Neural cell (in vitro differentiated cells): Measurements from ENCODE around the gene ZNF207. TPM values are rescaled to one million over a fixed set of nuclear protein-coding genes. Genes with fewer than 3 reads are reported as not detected.

ENCODE experiments used
- H2AFZ ChIP-seq: fragments of 200-600, 300-800 bp; sonication (generic), shearing (Covaris generic); 2 replicates; pipeline ENCODE4 v1.6.0; 2014; ENCODE audit warnings: low read depth, mild to moderate bottlenecking, antibody characterized with exemption, low read length, moderate library complexity
- H3F3A ChIP-seq: fragments of 200-600 bp; shearing (Covaris generic); 2 replicates; pipeline ENCODE4 v1.6.1; 2016; ENCODE audit warnings: mild to moderate bottlenecking, moderate library complexity, mixed read lengths, antibody characterized with exemption, low read length; ENCODE audit not compliant: insufficient read depth, poor library complexity, severe bottlenecking
- H3K27ac ChIP-seq: fragments of 200-600, 300-800 bp; sonication (generic), shearing (Covaris generic); 2 replicates; pipeline ENCODE4 v1.5.1; 2014; ENCODE audit warnings: mild to moderate bottlenecking, low read length, moderate library complexity
- H3K27me3 ChIP-seq: fragments of 300-800, 200-600 bp; sonication (generic), shearing (Covaris generic); 2 replicates; pipeline ENCODE4 v1.6.0; 2014; ENCODE audit warnings: mild to moderate bottlenecking, low read depth, low read length, moderate library complexity; ENCODE audit not compliant: insufficient read depth
- H3K36me3 ChIP-seq: fragments of 300-800, 200-600 bp; sonication (generic), shearing (Covaris generic); 2 replicates; pipeline ENCODE4 v1.5.1; 2014; ENCODE audit warnings: mild to moderate bottlenecking, antibody characterized with exemption, low read length, moderate library complexity; ENCODE audit not compliant: insufficient read depth
- H3K4me2 ChIP-seq: fragments of 300-800, 200-600 bp; sonication (generic), shearing (Covaris generic); 2 replicates; pipeline ENCODE4 v1.6.0; 2014; ENCODE audit warnings: mild to moderate bottlenecking, low read length
- H3K4me3 ChIP-seq: fragments of 300-800, 200-600 bp; sonication (generic), shearing (Covaris generic); 2 replicates; pipeline ENCODE4 v1.5.1; 2014; ENCODE audit warnings: mild to moderate bottlenecking, low read length, moderate library complexity
- H3K79me2 ChIP-seq: fragments of 200-600 bp; shearing (Covaris generic); replicated peaks from 2 replicates; pipeline ENCODE4 v1.6.0; 2014; ENCODE audit warnings: mild to moderate bottlenecking, low read length, moderate library complexity; ENCODE audit not compliant: insufficient read depth
- H3K9ac ChIP-seq: fragments of 300-800, 200-600 bp; sonication (generic), shearing (Covaris generic); 2 replicates; pipeline ENCODE4 v1.6.1; 2016; ENCODE audit warnings: mild to moderate bottlenecking, low read length, mixed read lengths
- H3K9me2 ChIP-seq: fragments of 200-600 bp; shearing (Covaris generic); 2 replicates; pipeline ENCODE4 v1.6.1; 2016; ENCODE audit warnings: mild to moderate bottlenecking, low read length, mixed read lengths; ENCODE audit not compliant: insufficient read depth
- H3K9me3 ChIP-seq: fragments of 200-600, 300-800 bp; sonication (generic), shearing (Covaris generic); 2 replicates; pipeline ENCODE4 v1.6.1; 2016; ENCODE audit warnings: mild to moderate bottlenecking, mixed run types, low read length, moderate library complexity, mixed read lengths
- H4K20me1 ChIP-seq: fragments of 200-600 bp; shearing (Covaris generic); 2 replicates; pipeline ENCODE4 v1.6.1; 2016; ENCODE audit warnings: mild to moderate bottlenecking, mixed run types; ENCODE audit not compliant: insufficient read depth
- CTCF ChIP-seq: fragments of 450-650 bp; IDR thresholded peaks from 2 replicates; pipeline ENCODE4 v1.5.1; 2014; ENCODE audit warnings: antibody characterized with exemption, mild to moderate bottlenecking, moderate library complexity; ENCODE audit not compliant: poor library complexity, severe bottlenecking
- EP300 ChIP-seq: fragments of 450-650 bp; conservative IDR thresholded peaks from 2 replicates; pipeline ENCODE4 v1.6.1; 2014; ENCODE audit warnings: antibody characterized with exemption, mild to moderate bottlenecking, moderate library complexity; ENCODE audit not compliant: poor library complexity, severe bottlenecking
- EZH2 ChIP-seq: fragments of 200-600, 300-800 bp; shearing (Covaris generic), sonication (generic); IDR thresholded peaks from 2 replicates; pipeline ENCODE4 v1.6.1; 2014; ENCODE audit warnings: antibody characterized with exemption, low read length, borderline replicate concordance, mild to moderate bottlenecking; ENCODE audit not compliant: insufficient read depth, poor library complexity, severe bottlenecking
- MXI1 ChIP-seq: fragments of 450-650 bp; conservative IDR thresholded peaks from 2 replicates; pipeline ENCODE4 v1.6.1; 2014; ENCODE audit warnings: antibody characterized with exemption, mild to moderate bottlenecking; ENCODE audit not compliant: poor library complexity, severe bottlenecking
- POLR2AphosphoS5 ChIP-seq: IDR thresholded peaks from 2 replicates; pipeline ENCODE4 v1.6.1; 2012
- RAD21 ChIP-seq: fragments of 450-650 bp; conservative IDR thresholded peaks from 2 replicates; pipeline ENCODE4 v1.6.1; 2014; ENCODE audit warnings: antibody characterized with exemption, mild to moderate bottlenecking, moderate library complexity
- REST ChIP-seq: IDR thresholded peaks from 2 replicates; pipeline ENCODE4 v1.6.1; 2012; ENCODE audit warnings: borderline replicate concordance
- SMC3 ChIP-seq: fragments of 450-650 bp; conservative IDR thresholded peaks from 2 replicates; pipeline ENCODE4 v1.6.1; 2014; ENCODE audit warnings: antibody characterized with exemption, mild to moderate bottlenecking, moderate library complexity; ENCODE audit not compliant: poor library complexity
- TAF1 ChIP-seq: IDR thresholded peaks from 2 replicates; pipeline ENCODE4 v1.6.1; 2012; ENCODE audit warnings: low read depth
- polyA minus RNA-seq: library from RNA; depleted of rRNA, polyadenylated mRNA; stranded (reverse); fragments of >200 nt; gene quantifications from 2 replicates; pipeline ENCODE4 v1.2.3, GENCODE V29; 2014
- polyA plus RNA-seq: library from polyadenylated mRNA; depleted of rRNA; stranded (reverse); fragments of >200 nt; gene quantifications from 2 replicates; pipeline ENCODE4 v1.2.3, GENCODE V29; 2014

ZNF207 gene
- polyA plus RNA-seq: 151 and 188 TPM in 2 replicates
- polyA minus RNA-seq: 175 and 229 TPM in 2 replicates

GRCh38 chr17:32349854-32350665 lies at the start of gene ZNF207:
ZNF207 (plus strand) TSS chr17:32350157; CDS start chr17:32350286, 129 bp downstream.
- TF ChIP-seq POLR2AphosphoS5 (peak; percentile 99), MXI1 (peak; percentile 83), RAD21 (peak; percentile 8), CTCF (no peak), EZH2 (no peak), SMC3 (peak; percentile 36), REST (peak; percentile 80), TAF1 (peak; percentile 79), EP300 (no peak)
- H3K79me2 ChIP-seq: peaks cover 50% of the 10 kb centered on the region
- H4K20me1 ChIP-seq: peaks cover 3% of the 10 kb centered on the region
- no peaks in the 10 kb centered on the region for H3K9me3 ChIP-seq
- H3K9me2 ChIP-seq: no peaks in the 10 kb centered on the region
- H3K27ac ChIP-seq: peak within 1 kb of the TSS; percentile 98
- H3K4me2 ChIP-seq: peak within 1 kb of the TSS; percentile 92
- H2AFZ ChIP-seq: peak within 1 kb of the TSS; percentile 99
- H3K9ac ChIP-seq: peak within 1 kb of the TSS; percentile 98
- no peaks in the 10 kb centered on the region for H3K27me3 ChIP-seq
- peak within 1 kb of the TSS; percentile 92 for H3K4me3 ChIP-seq
- no peaks in the 10 kb centered on the region for H3K36me3 ChIP-seq
- peaks cover 6% of the 10 kb centered on the region for H3F3A ChIP-seq

GRCh38 chr17:32302037-32302436 lies 47.9 kb upstream of the ZNF207 start:
- Histone ChIP-seq H4K20me1 (no peaks in the 10 kb centered on the region), H3K27me3 (no peaks in the 10 kb centered on the region), H3K9me3 (no peaks in the 10 kb centered on the region), H3K27ac (no peak overlapping the region), H3F3A (no peaks in the 10 kb centered on the region), H3K4me3 (no peak overlapping the region), H3K36me3 (no peaks in the 10 kb centered on the region), H3K79me2 (no peaks in the 10 kb centered on the region), H3K4me2 (no peak overlapping the region), H2AFZ (no peak overlapping the region), H3K9me2 (no peaks in the 10 kb centered on the region), H3K9ac (no peak overlapping the region)
- TF ChIP-seq EZH2 (no peak), CTCF (no peak), RAD21 (no peak), EP300 (no peak), MXI1 (no peak), TAF1 (no peak), POLR2AphosphoS5 (no peak), REST (no peak), SMC3 (no peak)
